GM19397 (cell line): Measurements from ENCODE around the gene ZBTB12.
"Not testable (repeated sequence)": the region's sequence is repeated elsewhere in the genome, so short reads cannot be mapped to it uniquely, and the experiment has no call there.

Experiments used
- ATAC-seq: cut with Tn5 transposase; IDR thresholded peaks from one replicate; pipeline ENCODE4 v1.9.1; 2021; ENCODE audit warnings: mild to moderate bottlenecking, moderate library complexity; ENCODE audit not compliant: unreplicated experiment

ZBTB12 gene

GRCh38 chr6:31922942-31923341 lies 21.1 kb upstream of the ZBTB12 start:
- no peak for ATAC-seq

- ATAC-seq = no peak
Observed at GRCh38 chr6:31920811-31921210, 18.9 kb upstream of the ZBTB12 start.

GRCh38 chr6:31919624-31920303 lies 17.9 kb upstream of the ZBTB12 start:
- ATAC-seq = no peak

- ATAC-seq = no peak
Observed at GRCh38 chr6:31918069-31918720, 16.3 kb upstream of the ZBTB12 start.

- no peak for ATAC-seq
Observed at GRCh38 chr6:31915756-31916155, 13.9 kb upstream of the ZBTB12 start.

- no peak for ATAC-seq
Observed at GRCh38 chr6:31915351-31915750, 13.5 kb upstream of the ZBTB12 start.

- ATAC-seq = no peak
Observed at GRCh38 chr6:31911826-31912585, 10.1 kb upstream of the ZBTB12 start.

- ATAC-seq = not testable (repeated sequence)
Observed at GRCh38 chr6:31909298-31909697, 7.4 kb upstream of the ZBTB12 start.

- no peak for ATAC-seq
Observed at GRCh38 chr6:31908791-31909190, 6.9 kb upstream of the ZBTB12 start.

- ATAC-seq = not testable (repeated sequence)
Observed at GRCh38 chr6:31908255-31908654, 6.4 kb upstream of the ZBTB12 start.

- no peak for ATAC-seq
Observed at GRCh38 chr6:31907158-31907813, 5.4 kb upstream of the ZBTB12 start.

- ATAC-seq = not testable (repeated sequence)
Observed at GRCh38 chr6:31906727-31907126, 4.8 kb upstream of the ZBTB12 start.

- ATAC-seq = no peak
Observed at GRCh38 chr6:31906122-31906521, 4.2 kb upstream of the ZBTB12 start.

GRCh38 chr6:31905041-31905440 lies 3.2 kb upstream of the ZBTB12 start:
- no peak for ATAC-seq

GRCh38 chr6:31903957-31904356 lies 2.1 kb upstream of the ZBTB12 start:
- no peak for ATAC-seq

- ATAC-seq = no peak
Observed at GRCh38 chr6:31901415-31901952, 402 bp downstream of the ZBTB12 start.

GRCh38 chr6:31900917-31901414 lies 920 bp downstream of the ZBTB12 start:
- ATAC-seq = no peak

GRCh38 chr6:31899882-31900722 lies 1.8 kb downstream of the ZBTB12 start:
- ATAC-seq = no peak

GRCh38 chr6:31899215-31899614 lies 2.7 kb downstream of the ZBTB12 start:
- ATAC-seq = no peak

- ATAC-seq = no peak
Observed at GRCh38 chr6:31898383-31899011, 3.4 kb downstream of the ZBTB12 start.
